GM19025 (cell line): ENCODE measurements around the gene PRKAR1B.
"Not testable (repeated sequence)": the region's sequence is repeated elsewhere in the genome, so short reads cannot be mapped to it uniquely, and the experiment has no call there.

Experiments
- ATAC-seq: cut with Tn5 transposase; IDR thresholded peaks from one replicate; pipeline ENCODE4 v1.9.1; 2021; ENCODE audit warnings: mild to moderate bottlenecking, low read depth, moderate library complexity; ENCODE audit not compliant: unreplicated experiment

PRKAR1B gene

GRCh38 chr7:651032-651728, 75.9 kb downstream of the PRKAR1B start:
- ATAC-seq, result no peak

DNA sequence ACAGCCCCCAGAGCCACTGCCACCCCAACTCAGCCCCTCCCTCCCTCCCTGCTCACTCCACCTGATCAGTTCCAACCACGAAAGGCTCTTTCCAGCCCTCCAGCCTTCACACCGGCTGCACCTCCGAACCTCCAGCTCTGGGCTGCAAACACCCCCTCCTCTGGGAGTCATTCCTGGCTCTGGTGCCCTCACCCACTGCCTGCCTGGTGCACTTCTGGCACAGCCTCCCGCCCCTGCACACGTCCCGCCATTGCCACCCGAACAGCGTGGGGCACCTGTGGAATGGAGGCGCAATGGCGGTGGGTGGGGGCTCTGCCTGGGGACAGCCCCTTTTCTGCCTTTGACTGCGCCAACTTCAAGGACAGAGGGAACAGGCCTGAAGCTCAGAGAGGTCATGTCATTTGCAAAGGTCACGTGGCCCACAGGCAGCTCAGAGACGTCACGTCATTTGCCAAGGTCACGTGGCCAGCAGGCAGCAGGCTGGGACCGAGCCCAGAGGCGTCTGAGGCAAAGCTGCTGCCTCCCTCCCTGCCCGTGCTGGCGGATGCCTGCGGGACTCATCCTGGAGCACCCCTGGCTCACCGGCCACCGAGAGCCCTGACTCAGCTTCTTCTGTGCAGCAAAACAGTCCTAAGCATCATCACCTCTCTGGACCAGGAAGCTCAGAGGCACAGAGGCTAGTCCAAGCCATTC, 76.6 kb downstream of the PRKAR1B start:
- ATAC-seq, result no peak

DNA sequence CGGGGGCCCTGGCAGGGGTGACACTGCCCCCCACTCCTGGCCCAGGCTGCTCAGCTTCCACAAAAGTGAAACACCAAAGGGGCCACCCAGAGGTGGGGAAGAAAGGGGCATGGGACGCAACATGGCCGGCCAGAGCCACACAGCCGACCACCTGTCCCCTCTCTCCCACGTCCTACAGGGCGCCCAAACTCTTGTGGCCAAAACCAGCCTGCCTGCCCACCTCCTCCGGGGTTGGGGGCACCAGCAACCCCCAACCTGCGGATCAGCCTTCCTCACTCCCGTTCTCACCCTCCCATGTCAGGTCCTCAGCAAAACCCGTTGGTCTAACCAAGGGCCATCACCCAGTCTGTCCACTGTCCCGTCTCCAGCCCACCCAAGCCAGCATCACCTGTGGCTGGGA, 80.1 kb downstream of the PRKAR1B start:
- no peak for ATAC-seq

- no peak for ATAC-seq
These were observed 80.6 kb downstream of the PRKAR1B start for GRCh38 chr7:646487-646886.

DNA sequence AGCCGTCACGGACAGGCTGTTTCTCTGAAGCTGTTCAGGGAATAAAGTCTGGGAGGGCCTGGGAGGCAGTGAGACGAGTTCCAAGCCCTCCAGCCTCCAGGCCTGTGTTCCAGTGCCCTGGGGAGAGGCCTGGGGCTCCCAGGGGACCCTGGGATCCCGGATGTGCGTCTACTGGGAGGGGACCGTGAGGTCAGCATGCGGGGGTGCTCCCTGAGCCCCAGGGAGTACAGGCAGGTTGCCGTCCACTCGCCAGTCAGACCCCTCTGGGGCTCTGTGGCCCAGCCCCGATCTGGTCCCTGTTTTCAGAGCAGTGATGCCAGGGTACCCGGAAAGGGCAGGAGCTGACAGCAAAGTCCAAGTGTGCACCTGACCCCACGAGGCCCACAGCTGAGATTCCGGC, 81.5 kb downstream of the PRKAR1B start:
- ATAC-seq, result no peak

GRCh38 chr7:644381-645305, 82.4 kb downstream of the PRKAR1B start:
- no peak for ATAC-seq

DNA sequence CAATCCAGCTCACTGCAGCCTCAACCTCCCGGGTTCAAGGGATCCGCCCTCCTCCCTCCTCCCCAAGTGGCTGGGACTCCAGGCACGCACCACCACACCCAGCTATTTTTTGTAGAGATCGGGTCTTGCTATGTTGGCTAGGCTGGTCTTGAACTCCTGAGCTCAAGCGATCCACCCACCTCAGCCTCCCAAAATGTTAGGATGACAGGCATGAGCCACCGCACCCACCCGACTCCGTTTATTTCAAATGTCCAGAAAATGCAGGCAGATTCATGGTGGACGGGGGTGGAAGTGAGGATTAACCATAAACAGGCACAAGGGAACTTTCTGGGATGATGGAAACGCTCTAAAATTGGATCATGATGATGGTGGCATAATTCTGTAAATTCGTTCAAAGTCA, 85.1 kb downstream of the PRKAR1B start:
- ATAC-seq, result no peak

- ATAC-seq, result no peak
These were observed 85.8 kb downstream of the PRKAR1B start for GRCh38 chr7:641269-641671.

DNA sequence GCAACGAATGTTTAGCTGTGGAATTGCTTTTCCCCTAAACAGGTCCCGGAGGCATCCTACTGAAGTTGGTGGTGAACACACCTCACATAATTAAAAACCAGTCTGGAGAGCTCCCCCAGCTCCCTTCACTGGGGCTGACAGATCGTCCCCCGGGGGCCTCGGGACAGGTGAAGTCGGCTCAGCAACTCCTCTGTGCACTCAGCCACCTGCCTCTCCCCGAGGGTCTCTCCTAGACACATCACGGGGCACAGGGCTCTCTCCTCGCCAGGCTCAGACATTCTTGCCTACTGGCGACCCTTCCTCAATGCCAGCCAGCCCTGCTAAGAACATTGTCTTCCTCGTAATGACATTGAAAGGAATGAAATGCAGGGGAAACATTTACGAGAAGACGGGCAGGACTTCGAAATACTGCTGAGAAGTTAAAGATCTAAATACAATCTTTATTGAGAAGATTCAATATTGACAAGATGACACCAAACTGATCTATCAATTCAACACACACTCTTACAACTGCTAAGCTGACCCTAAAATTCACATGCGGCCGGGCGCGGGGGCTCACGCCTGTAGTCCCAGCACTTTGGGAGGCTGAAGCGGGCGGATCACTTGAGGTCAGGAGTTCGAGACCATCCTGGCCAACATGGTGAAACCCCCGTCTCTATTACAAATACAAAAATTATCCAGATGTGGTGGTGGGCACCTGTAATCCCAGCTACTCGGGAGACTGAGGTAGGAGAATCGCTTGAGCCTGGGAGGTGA, 88.6 kb downstream of the PRKAR1B start:
- ATAC-seq, result no peak

- ATAC-seq, result no peak
These were observed 89.3 kb downstream of the PRKAR1B start for GRCh38 chr7:637826-638225.

GRCh38 chr7:636396-636795, 90.7 kb downstream of the PRKAR1B start:
- no peak for ATAC-seq

- not testable (repeated sequence) for ATAC-seq
These were observed 91.2 kb downstream of the PRKAR1B start for GRCh38 chr7:635687-636382.

DNA sequence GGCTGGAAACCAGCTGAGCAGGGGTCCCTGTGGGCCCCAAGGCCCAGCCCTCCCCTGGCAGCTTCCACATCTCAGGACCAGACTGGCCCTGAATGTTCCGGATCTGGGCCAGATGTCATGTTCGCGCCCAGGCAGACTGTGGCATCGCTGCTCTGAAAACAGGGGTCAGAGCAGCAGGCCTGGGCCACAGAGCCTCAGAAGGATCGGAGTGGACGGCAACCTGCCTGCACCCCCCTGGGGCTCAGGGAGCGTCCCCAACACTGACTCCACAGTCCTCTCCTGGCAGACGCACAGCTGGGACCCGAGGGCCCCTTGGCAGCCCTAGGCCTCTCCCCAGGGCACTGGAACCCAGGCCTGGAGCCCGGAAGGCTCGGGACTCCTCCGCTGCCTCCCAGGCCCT, 91.9 kb downstream of the PRKAR1B start:
- no peak for ATAC-seq

DNA sequence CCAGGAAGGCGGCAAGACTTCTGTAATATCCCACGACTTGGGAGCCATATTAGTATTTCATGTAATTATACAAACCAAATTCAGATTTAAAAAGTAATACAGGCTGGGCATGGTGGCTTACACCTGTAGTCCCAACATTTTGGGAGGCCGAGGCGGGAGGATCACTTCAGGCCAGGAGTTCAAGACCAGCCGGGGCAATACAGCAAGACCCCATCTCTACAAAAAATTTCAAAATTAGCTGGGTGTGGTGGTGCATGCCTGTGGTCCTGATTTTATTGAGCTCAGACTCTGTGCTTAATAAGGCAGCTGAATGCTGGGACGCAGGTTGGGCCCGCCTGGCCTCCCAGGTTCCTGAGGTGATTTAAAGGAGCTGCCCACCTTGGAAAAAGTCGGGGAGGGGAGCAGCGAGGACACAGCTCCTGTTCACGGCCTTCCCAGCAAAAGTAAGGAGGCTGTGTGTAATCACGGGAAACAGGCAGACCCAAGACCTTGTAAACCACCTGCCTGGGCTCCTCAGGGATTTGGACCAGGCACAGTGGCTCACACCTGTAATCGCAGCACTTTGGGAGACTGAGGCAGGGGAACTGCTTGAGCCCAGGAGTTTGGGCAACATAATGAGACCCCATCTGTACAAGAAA, 93.6 kb downstream of the PRKAR1B start:
- ATAC-seq, result no peak

DNA sequence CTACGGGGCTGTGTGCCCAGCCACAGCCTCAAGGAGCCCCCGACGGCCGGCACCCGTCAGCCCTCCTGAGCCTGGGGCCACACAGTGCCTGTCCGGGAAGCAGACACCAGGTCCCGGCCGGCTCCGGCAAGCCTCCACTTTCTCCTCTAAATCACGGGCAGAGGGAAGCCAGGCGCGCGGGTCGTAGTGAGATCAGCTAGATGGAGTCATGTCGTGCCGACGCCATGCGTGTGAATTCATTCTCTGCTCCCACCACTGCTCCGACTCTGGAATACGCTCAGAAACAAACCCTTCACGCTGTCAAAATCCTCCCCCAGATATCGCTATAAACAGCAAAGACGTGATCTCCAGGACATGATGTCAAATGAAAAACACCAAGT, 94.3 kb downstream of the PRKAR1B start:
- no peak for ATAC-seq

DNA sequence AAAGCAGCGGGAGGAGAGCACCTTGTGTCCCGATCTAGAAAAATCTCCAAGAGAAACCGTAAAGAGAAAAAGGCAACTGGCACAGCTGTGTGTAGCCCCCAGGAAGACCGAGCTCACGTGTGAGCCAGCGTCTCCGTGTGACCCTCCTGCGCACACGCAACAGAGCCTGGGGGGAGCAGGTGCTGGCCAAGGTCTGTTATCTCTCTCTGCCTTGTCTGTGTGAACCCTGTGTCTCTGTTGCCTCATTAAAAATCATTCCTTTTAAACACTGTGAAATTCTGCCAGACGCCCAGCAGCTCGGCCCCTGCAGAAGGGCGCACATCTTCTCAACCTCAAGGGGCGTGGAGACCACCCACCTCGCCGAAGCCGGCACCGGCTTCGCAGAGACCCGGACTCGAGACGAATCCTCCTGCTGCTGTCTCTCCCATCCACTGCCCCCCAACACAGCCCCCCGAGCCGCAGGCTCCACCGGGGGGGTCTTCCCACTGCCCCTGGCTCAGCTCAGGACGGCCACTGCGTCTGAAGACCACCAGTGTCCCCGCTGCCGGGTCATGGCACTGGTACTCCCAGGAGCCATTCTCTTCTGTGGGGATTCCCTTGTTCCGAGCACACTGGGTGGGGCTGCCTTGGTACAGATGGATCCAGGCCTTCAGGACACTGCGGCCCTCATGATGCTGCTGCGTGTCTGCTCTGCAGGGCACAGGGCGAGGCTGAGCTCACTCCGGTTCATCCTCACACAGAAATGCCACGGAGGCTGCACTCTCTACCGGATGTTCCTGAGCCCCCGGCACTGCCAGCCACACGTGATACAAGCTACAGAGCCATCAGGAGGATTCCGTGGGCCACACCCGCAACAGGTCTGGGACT, 94.9 kb downstream of the PRKAR1B start:
- no peak for ATAC-seq

DNA sequence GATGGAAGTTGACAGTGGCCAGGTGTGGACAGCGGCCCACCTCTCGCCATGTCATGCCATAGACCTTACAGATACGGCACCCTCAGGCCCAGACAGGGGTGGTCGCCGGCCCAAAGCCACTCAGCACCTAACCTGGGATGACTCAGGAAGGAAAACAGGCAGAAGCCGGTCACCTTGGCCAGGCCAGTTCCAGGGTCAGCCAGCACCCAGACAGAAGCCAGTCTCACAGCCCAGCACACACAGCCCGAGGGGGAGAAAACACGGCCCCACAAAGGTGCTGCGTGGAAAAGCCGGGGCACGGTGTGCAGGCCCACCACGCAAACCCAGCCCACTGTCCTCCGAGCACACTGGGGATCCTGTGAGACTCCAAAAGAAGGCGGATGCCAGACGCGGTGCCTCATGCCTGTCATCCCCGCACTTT, 95.8 kb downstream of the PRKAR1B start:
- no peak for ATAC-seq

- ATAC-seq, result no peak
These were observed 96.5 kb downstream of the PRKAR1B start for GRCh38 chr7:630539-630938.

DNA sequence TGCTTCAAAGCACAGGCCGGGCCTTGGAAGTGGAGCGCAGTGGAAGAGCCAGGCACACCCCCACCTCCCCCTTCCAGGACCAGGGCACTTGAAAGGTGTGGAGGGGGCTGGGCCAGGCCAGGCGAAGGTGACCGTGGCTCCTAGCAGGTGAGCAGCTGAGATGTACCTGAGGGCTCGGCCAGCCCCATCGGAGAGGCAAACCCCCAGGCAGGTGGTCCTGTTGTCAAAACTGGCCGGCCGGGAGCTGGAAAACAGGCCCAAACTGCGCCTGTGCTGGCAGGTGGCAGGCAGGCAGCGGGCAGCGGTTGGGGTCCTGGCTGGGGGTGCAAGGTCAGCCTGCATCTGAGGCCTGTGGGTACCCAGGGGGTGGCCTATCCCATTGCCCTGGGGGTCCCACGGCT, 97.0 kb downstream of the PRKAR1B start:
- no peak for ATAC-seq
